GM21786 (cell line): ENCODE results near the gene OR2T5.
"Not testable (repeated sequence)": the region's sequence is repeated elsewhere in the genome, so short reads cannot be mapped to it uniquely, and the experiment has no call there.

Experiments
- ATAC-seq: cut with Tn5 transposase; IDR thresholded peaks from one replicate; pipeline ENCODE4 v1.9.1; 2021; ENCODE audit not compliant: unreplicated experiment

OR2T5 gene

GRCh38 chr1:248500305-248501035 lies 12.1 kb downstream of the OR2T5 start:
- not testable (repeated sequence) for ATAC-seq

DNA sequence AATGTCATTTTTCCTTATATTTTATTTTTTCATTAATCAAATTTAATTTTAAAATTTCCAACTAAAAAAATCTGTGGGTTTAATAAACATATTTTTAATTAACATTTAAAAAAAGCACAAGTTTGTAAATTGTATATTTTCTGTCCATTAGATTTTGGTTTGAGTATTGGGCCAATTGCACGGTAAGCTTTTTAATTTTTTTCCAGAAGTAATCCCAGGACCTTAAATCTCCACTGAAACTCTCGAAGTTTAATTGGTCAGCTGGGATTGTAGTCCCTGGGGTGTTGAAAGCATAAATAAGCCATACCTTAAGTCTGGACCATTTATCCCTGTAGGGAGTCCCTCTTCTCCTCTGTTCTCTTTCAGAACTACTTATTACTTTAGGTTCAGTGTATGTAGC lies 19.4 kb downstream of the OR2T5 start, which contains the start of gene OR2G6:
Gene OR2G6, plus strand, starts transcription at position 301 of the 400 bp plus-strand sequence. CDS start 13,574 bp downstream, outside the sequence.
- ATAC-seq: not testable (repeated sequence)

GRCh38 chr1:248510217-248510616 lies 21.8 kb downstream of the OR2T5 start:
- not testable (repeated sequence) for ATAC-seq

DNA sequence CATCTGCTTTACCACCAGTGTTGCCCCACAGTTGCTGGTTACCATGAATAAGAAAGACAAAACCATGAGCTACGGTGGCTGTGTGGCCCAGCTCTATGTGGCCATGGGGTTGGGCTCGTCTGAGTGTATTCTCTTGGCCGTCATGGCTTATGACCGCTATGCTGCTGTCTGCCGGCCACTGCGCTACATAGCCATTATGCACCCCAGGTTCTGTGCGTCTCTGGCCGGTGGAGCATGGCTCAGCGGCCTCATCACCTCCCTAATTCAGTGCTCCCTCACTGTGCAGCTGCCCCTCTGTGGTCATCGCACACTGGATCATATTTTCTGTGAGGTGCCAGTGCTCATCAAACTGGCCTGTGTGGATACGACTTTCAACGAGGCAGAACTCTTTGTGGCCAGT lies 33.5 kb downstream of the OR2T5 start:
- ATAC-seq: no peak

DNA sequence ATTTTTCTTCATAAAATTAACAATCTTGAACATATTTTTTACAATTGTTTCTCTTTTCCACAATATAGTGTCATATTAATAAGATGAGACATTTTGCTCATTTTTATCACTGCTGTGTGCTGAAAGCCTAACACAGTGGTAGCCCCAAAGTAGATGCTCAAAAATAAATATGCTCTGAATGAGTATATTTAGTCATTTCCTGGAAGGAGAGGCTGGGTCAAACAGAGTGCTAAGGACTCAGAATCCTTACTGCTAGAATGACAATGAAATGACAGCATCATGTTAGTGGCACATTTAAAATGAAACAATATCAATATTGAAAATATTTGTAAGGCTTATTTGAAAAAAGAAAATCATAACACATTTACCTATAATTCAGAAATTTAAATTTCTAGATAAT lies 49.1 kb downstream of the OR2T5 start:
- ATAC-seq: not testable (repeated sequence)
